ENCODE measurements around the gene C1QTNF8. TPM values are rescaled to one million over a fixed set of nuclear protein-coding genes. Genes with fewer than 3 reads are reported as not detected.

Gene C1QTNF8
- total RNA-seq, 1 experiment from 2014 or later: 0.27 TPM

DNA sequence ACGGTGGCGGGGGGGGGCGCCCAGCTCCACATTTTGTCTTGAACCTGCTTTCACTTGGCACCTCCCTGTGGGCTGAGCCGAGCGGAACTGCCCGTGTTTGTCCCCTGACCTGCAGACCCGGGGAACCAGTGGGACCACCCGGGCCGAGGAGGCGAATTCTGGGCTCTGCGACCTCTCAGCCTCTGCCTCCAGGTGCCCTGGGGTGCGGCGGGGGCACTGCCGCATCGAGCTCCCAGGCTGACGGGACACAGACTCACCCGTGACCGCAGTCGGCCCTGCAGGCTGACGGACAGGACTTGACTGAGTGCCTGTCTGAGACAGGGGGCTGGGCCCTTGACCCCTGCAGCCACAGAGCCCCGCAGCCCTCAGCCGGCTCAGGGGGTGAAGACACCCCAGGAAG is 11.1 kb upstream of the C1QTNF8 start:
- TF ChIP-seq, protein P1, sequence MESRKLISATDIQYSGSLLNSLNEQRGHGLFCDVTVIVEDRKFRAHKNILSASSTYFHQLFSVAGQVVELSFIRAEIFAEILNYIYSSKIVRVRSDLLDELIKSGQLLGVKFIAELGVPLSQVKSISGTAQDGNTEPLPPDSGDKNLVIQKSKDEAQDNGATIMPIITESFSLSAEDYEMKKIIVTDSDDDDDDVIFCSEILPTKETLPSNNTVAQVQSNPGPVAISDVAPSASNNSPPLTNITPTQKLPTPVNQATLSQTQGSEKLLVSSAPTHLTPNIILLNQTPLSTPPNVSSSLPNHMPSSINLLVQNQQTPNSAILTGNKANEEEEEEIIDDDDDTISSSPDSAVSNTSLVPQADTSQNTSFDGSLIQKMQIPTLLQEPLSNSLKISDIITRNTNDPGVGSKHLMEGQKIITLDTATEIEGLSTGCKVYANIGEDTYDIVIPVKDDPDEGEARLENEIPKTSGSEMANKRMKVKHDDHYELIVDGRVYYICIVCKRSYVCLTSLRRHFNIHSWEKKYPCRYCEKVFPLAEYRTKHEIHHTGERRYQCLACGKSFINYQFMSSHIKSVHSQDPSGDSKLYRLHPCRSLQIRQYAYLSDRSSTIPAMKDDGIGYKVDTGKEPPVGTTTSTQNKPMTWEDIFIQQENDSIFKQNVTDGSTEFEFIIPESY (IDR thresholded peaks at IDR 0.05; ENCODE audit: extremely low read depth, insufficient replicate concordance, low read length): no peak
- TF ChIP-seq, protein P2, sequence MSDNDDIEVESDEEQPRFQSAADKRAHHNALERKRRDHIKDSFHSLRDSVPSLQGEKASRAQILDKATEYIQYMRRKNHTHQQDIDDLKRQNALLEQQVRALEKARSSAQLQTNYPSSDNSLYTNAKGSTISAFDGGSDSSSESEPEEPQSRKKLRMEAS (IDR thresholded peaks at IDR 0.05): no peak
- TF ChIP-seq CEBPB (IDR thresholded peaks at IDR 0.05; ENCODE audit: low read depth): no peak
- no peak for TF ChIP-seq ZNF274 (IDR thresholded peaks at IDR 0.05; ENCODE audit: low read depth, low read length)
- no peak for TF ChIP-seq FOSL1 (IDR thresholded peaks at IDR 0.05; ENCODE audit: low read depth)
- TF ChIP-seq, protein P3, sequence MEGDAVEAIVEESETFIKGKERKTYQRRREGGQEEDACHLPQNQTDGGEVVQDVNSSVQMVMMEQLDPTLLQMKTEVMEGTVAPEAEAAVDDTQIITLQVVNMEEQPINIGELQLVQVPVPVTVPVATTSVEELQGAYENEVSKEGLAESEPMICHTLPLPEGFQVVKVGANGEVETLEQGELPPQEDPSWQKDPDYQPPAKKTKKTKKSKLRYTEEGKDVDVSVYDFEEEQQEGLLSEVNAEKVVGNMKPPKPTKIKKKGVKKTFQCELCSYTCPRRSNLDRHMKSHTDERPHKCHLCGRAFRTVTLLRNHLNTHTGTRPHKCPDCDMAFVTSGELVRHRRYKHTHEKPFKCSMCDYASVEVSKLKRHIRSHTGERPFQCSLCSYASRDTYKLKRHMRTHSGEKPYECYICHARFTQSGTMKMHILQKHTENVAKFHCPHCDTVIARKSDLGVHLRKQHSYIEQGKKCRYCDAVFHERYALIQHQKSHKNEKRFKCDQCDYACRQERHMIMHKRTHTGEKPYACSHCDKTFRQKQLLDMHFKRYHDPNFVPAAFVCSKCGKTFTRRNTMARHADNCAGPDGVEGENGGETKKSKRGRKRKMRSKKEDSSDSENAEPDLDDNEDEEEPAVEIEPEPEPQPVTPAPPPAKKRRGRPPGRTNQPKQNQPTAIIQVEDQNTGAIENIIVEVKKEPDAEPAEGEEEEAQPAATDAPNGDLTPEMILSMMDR (IDR thresholded peaks at IDR 0.05 in 2 of 3, conservative IDR thresholded peaks at IDR 0.05 in 1 of 3; ENCODE audit: borderline replicate concordance in 1 of 3, insufficient read depth in 1 of 3, low read depth in 2 of 3, low read length in 2 of 3): no peak
- TF ChIP-seq SIN3A (IDR thresholded peaks at IDR 0.05; ENCODE audit: low read depth): no peak
- Histone ChIP-seq H3K9me3 (ENCODE audit: control insufficient read depth in 1 of 2, insufficient read depth in 1 of 2, low read depth in 1 of 2, low read length in 2 of 2) (no peaks in the 10 kb centered on the region), H3K4me3 (replicated peaks in 1 of 2; ENCODE audit: low read depth in 1 of 2, low read length in 2 of 2) (no peak overlapping the region), H3K79me2 (ENCODE audit: insufficient read depth, low read length) (no peaks in the 10 kb centered on the region), H3K4me2 (ENCODE audit: low read length) (no peak overlapping the region), H4K20me1 (ENCODE audit: insufficient read depth) (no peaks in the 10 kb centered on the region), H3K27me3 (ENCODE audit: insufficient read depth, low read length) (no peaks in the 10 kb centered on the region), H3K9me2 (ENCODE audit: insufficient read depth) (no peaks in the 10 kb centered on the region), H3K4me1 (ENCODE audit: control insufficient read depth in 1 of 2, insufficient read depth in 2 of 2, low read length in 2 of 2) (peaks cover 0 to 15% of the 10 kb centered on the region in 2 experiments; a peak in 2 of 4 replicates), H3K36me3 (ENCODE audit: control insufficient read depth in 1 of 2, insufficient read depth in 2 of 2, low read length in 2 of 2) (no peaks in the 10 kb centered on the region), H3K9ac (ENCODE audit: low read length) (no peak overlapping the region), H2AFZ (ENCODE audit: low read depth, low read length, poor library complexity, severe bottlenecking) (no peak overlapping the region), H3K27ac (ENCODE audit: low read depth, low read length) (no peak overlapping the region)
- ChIA-PET RAD21 (ENCODE audit: low non-redundant PET in 1 of 2, low total read pairs in 2 of 2, uncharacterized antibody in 2 of 2, unreplicated experiment in 2 of 2) (no interaction called here), CTCF (interaction anchor here (0.7 to 1.3 kb wide), 2 partner anchors 87 to 131 kb away, joined by 3 read pairs; no protein-coding TSS in a partner anchor), POLR2A (no interaction called here)
- ATAC-seq (no peak), DNase-seq (ENCODE audit: low read depth, low spot score) (no peak)
- no TSS peak for BruUV-seq (replicated peaks)
- intact Hi-C loops (cut with micrococcal nuclease): no loop called here
